Measurements from ENCODE around the gene RPS5.
A peak's percentile ranks its signal among the peaks of the same experiment; 100 is the strongest.
"Not testable (repeated sequence)": the region's sequence is repeated elsewhere in the genome, so short reads cannot be mapped to it uniquely, and the experiment has no call there.

RPS5 gene

DNA sequence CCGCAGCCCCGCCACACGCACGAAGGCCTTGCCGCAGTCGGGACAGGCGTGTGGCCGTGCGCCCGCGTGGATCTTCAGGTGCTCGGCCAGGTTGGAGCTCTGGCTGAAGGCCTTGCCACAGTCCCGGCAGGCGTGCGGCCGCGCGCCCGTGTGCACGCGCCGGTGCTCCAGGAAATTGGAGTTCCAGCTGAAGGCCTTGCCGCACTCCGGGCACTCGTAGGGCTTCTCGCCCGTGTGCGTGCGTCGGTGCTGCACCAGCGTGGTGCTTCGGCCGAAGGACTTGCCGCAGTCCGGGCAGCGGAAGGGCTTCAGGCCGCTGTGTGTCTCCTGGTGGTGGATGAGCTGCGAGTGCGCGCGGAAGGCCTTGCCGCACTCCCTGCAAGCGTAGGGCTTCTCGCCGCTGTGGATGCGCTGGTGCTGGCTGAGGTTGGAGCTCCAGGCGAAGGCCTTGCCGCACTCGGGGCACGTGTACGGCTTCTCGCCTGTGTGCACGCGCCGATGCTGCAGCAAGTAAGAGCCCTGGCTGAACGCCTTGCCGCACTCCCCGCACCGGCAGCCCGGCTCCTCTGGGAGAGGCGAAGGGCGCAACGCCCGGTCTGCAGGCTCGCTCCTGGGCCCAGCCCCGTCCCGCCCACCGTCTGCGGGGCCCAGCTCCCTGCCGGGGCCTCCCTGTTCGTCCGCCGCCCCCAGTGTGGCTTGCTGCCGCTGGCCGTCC, 30.1 kb upstream of the RPS5 start:
- DNase-seq, result peak; percentile 13

DNA sequence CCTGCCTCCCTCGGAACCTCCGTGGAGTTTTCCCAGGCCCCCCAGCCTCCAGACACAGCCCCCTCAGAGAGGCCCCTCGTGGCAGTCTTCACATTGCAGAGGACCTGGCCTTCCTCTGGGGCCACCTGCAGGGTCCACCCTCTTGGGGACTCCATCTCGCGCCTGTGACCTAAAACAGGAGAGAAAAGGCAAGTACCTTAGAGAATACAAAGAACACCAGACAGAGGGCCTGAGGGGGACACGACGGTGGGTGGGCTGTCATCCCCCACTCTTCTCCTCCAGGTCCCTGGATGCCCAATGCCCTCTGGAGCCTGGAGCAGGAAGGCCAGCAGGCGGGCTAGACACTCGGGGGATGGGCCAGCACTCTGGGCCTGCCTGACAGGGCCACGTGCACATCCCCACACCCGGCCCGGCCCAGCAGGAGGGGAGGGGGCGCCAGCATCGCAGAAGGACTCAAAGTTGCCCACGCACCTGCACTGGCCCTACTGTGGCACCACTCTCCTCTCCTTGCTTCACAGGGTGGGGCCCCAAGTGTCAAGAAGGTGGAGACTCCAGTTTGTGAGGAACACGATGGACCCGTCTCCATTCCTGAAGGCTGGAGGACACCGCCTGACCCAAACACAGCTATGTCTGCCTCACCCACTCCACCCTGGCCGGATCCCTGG, 29.5 kb upstream of the RPS5 start:
- DNase-seq, result no peak

DNA sequence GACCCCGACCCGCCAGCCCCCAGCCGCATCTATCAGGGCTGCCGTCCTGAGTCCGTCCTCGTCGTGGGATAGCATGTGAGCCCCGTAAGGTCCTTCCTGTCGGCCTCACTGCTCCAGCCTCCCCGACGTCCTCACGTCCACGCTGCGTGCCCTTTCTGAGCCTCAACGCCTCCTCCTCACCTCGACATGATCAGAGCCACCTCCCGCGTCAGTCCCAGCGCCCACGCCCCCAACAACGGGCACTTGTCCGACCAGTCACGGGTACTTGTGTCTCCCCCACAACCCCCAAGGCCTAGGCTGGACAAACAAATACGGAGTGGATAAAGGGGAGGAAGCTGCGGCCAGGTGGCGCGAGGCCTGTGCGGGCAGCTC, 25.2 kb upstream of the RPS5 start:
- DNase-seq, result no peak

DNA sequence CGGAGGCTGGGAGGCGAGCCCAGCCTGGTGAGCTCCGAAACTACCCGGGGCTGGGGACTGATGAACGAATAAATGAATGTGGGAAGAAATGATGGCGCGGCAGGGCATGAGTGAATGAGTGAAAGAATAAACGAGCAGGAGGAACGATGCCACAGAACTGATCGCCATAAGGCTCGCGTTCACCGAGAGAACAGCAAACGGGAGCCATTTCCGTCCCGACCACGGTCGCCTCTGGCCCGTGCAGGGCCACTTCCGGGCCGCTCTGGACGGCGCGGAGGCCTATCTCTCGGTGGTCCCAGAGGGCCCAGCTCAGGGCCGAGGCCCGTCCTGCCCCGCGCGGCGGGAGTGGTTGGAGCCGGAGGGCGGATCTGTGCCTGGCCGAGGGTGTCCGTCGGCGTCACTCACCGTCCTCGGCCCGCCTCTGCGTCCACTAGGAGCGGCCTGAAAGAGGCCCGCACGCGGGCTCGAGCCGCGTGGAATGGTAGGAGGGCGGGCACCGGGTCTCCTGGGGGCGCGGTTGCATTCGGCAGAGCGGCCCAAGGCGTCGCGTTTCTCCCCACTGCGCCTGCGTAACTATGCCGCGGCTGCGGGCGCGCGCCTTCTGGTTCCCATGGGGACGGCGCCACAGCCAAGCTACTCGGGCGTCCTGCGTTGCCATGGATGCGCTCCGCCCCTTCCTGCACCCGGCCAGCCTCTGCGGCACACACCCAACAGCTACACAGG, 24.6 kb upstream of the RPS5 start, which contains the start of gene ZNF497:
Gene ZNF497 (minus strand): TSS at position 480 of the 723 bp plus-strand sequence. CDS start 5,116 bp downstream, outside the sequence.
- DNase-seq, result peak; percentile 96

DNA sequence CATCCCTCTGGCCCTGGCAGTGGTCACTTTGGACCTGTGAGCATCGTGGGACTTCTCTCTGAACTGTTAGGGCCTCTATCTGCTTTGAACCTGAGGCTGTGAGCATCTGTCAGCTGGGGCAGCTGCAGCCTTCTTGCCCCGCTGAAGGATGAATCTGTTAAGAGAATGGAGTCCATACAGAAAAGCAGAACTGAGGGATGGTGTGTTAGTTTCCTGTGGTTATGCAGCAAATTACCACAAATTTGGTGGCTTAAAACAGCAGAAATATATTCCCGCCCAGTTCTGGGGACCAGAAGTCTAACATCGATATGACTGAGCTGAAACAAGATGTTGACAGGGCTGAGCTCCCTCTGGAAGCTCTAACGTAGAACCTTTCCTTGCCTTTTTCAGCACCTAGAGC, 22.9 kb upstream of the RPS5 start:
- DNase-seq, result no peak

DNA sequence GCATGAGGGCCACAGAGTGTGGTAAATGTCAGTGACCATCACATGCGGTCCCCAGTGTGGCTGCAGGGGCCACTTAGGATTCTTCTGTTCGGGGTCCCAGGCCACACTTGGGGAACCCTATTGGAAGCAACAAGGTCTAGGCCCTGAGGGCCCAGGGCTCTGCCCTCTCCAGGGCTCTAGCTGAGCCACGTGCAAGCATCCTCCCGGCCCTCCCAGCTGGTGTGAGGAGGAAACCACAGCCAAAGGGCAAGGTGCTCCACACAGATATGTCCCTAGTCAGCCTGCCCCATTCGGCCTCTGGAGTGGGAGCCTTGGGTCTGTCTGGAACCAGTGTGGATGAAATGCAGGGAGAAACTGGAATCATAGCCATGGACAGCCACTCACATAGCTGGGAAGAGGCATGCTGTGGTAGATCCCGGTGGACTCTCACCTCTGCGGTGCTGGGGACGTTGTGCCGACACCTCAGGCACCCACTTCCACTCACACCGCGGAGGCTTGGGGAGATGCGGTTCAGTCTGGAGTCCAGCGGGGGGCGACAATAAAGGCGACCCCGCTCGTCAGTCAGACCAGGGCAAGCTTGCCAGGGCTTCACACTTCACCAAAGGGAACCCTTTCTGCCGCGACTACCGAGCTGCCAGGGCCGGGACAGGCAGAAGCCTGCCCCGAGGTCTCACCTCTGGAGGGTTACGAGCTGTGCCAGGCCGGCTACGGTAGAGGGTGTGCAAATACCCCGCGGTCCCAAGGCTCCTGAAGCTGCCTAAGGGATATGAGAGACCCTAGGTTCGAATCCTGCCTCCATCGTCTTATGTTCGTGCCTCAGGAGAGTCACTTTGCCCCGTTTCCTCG, 20.3 kb upstream of the RPS5 start:
- no peak for DNase-seq

DNA sequence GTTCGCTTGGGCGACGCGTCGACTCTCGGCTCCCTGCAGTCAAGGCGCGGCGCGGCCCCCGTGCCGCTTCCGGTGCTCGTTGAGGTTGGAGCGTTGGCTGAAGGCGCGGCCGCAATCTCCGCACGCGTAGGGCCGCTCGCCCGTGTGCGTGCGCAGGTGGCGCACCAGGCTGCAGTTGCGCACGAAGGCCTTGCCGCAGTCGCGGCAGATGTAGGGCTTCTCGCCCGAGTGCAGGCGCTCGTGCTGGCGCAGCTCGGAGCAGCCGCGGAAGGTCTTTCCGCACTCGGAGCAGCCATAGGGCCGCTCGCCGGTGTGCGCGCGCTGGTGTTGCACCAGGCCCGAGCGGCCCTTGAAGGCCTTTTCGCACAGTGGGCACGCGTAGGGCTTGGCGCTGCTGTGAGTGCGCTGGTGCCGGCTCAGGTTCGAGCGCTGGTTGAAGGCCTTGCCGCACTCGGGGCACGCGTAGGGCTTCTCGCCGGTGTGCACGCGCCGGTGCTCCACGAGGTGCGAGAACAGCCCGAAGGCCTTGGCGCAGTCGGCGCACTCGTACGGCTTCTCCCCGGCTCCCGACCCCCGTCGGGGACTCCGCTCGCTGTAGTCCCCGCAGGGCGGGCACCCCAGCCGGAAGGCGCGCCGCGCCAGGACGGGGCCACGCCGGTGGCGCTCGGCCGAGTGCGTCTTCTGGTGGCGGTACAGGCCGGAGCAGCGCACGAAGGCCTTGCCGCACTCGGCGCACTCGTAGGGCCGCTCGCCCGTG, 19.2 kb upstream of the RPS5 start:
- no peak for DNase-seq

DNA sequence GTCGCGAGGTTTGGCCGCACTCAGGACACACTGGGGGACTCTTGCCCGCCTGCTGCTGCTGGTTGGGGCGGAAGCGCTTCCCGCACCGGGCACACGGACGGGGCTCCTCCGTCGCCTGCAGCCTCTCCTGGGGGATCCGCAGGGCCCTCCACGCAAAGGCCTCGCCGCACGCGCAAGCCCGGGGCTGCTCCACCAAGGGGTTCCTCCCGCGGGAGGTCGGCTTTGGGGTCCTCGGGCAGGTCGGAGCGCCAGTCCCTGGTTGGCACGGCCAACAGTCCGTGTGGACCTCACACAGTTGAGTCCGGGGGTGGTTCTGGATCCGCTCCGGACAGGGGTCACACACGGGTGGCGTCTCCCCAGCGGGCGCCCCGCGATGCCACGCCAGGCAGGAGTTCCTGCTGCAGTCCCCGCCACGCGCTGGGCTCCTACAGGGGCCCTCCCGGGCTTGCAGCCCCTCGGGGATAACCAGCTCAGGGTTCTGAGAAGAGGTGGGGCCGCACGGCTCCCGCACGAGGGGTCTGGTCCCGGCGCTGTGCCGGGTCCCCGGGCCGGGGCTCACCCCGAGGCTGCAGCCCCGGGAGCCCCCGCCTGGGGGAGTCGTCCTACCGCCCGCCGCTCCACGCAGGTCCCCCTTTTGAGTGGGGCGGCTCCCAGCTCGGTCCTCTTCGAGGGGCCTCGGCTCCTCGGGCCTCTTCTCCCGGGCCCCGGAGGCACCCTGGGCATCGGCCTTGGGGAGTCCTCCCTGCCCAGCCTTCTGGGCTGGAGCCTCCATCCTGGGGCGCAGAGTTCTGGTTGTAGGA, 18.3 kb upstream of the RPS5 start:
- no peak for DNase-seq

DNA sequence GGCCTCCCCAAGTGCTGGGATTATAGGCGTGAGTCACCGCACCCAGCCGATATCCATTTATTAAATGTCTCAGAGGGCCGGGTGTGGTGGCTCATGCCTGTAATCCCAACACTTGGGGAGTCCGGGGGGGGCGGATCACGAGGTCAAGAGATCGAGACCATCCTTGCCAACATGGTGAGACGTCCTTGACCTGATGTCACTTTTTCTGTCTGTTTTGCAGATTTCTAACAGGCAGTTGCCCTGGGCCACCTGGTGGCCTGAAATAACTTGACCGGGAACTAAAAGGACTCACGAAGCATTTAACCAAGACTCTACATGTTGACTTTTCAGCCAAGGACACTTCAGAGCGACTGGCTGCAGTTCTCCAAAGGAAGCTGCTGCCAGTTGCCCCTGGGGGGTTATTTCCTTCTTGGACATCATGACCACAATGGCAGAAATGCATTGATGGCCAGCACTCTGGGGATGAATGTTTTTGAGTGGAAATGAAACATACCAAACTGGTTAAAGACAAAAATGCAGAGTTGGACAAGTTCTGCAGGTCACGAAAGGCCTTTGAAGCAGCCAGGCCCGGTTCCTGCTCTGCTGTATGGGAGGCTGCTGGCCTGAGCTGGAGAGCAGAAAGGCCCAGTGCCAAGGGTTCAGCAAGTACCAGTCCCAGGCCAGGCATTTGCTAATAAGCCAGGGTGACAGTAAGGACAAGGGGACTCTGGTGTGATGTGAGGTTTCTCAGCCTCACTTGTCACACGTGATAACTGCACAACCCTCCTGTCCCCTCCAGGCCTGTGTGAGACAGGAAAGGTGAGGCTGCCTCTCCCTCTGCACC, 14.5 kb upstream of the RPS5 start:
- no peak for DNase-seq

DNA sequence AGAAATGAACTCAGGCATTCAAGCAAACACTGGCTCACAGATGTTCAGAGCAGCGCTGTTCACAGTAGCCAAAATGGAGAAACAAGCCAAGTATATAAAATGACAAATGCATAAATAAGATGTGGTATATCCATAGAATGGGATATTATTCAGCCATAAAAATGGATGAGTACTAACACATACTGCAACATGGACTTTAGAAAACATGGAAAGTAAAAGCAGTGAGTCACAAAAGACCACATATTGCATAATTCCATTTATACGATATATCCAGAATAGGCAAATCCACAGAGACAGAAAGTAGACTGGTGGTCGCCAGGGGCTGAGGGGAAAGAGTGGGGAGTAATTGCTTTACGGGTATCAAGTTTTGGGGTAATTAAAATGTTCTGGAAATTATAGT, 12.9 kb upstream of the RPS5 start:
- DNase-seq, result no peak

DNA sequence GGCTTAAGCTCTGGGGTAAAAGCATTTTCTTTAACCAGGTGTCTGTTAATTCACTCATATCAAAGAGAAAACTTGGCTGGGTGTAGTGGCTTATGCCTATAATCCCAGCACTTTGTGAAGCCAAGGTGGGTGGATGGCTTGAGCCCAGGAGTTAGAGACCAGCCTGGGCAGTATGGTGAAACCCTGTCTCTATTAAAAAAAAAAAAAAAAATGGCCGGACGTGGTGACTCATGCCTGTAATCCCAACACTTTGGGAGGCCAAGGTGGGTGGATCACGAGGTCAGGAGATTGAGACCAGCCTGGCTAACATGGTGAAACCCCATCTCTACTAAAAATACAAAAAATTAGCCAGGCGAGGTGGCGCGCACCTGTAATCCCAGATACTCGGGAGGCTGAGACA, 10.3 kb upstream of the RPS5 start:
- DNase-seq, result not testable (repeated sequence)

DNA sequence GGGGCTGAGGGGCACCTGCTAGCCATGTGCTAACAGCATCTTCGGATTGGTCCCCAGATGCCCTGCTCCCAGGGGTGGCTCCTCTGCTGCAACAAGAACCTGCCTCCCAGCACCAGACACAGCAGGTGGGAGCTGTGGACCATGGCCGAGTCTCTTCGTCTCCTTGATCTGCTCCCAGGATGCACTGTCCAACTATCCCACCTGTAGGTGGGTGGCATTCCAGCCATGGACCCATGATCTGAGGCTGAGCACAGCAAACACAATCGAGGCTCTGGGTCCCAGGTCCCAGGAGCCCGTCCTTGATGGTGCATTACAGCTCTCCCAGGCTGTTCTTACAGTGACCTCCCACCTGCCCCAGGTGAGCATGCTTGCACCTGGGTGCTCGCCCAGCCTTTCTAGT, 7.8 kb upstream of the RPS5 start:
- DNase-seq, result no peak

DNA sequence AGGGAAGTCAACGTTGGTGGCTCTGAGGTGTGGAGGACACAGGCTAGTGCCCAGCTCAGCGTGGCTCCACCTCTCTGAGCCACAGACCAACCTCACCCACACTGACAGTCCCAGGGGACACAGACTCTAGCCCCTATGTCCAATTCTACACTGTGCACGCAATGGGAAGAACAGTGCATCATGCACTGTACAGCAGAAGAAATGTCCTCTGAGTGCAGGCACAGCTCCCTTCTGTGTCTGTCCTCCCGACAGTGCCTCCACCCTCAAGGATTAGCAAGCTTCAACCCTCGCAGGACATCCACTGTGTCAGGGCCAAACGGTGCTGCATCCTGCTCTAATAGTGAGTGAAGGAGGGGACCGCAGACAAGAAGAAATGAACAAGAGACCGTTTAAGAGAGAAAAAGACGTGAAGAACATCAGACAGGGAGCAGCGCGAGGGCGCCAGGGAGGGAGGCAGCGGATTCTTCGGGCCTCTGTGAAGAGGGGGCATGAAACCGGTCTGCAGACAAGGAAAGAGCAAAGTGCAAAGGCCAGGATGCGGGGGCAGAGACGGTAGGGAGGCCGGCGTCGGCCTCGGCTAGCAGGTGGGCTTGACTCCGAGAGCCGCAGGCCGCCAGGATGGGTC, 6.9 kb upstream of the RPS5 start:
- DNase-seq, result no peak

DNA sequence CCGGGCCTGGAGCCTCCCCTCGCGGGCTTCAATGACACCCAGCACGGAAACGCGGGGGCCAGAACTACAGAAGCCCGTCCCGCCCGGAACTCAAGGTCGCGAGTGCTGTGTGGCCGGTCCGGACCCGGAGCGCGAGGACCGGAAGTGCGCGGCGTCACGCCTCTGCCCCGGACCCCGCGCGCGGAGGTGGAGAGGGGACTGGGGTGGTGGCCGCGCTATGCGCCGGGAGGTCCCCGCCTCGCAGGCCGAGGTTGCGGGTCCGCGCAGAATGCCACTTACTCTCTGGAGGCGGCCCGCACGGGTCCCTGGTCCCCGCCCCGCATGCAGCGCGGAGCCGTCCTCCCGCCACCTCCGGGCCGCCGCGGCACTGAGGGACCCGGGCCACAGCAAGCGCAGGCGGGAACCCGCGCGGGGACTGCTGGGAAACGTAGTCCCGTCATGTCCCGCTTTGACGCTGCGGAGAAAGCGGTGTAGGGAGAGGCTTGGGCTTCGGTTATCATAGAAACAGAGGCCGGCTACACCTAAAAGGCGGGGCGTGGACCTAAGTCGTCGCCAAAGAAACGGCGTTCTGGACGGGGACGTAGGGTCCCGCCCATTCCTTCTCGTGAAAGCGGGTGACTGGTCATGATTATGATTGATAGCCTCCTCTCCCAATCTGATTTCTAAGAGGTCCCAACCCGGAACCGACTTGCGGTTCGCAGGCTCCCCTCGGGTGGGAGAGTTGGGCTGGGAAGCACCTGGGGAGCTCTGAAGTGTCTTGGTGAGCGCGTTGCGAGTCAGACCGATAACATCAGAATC, 6.2 kb upstream of the RPS5 start, which contains the start of gene ZNF837:
Gene ZNF837 (minus strand): TSS at position 369 of the 798 bp plus-strand sequence. CDS start 11,698 bp downstream, outside the sequence.
- DNase-seq, result peak; percentile 100

DNA sequence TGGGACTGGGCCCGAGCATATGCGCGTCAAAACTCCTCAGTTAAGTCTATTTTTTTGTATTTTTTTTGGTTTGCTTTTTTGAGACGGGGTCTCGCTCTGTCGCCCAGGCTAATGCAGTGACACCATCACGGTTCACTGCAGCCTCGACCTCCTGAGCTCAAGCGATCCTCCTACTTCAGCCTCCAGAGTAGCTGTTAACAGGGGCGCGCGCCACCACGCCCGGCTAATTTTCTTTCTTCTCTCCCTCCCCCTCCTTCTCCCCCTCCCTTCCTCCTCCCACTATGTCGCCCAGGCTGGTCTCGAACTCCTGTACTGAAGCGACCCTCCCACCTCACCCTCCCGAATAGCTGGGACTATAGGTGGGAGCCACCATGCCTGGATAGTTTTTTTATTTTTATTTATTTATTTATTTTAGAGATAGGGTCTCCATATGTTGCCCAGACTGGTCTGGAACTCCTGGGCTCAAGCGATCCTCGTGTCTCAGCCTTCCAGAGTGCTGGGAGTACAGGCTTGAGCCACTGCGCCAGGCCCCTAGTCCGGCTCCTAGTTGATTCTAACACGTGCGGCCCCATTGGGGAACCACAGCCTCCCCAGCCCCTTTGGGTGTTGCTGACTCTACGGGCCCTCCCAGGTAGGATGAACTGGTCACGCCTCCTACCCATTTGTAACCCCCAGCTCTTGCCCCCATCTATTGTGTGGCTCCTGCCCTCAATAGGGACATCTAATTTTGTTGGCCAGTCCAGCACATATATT, 5.4 kb upstream of the RPS5 start:
- no peak for DNase-seq

DNA sequence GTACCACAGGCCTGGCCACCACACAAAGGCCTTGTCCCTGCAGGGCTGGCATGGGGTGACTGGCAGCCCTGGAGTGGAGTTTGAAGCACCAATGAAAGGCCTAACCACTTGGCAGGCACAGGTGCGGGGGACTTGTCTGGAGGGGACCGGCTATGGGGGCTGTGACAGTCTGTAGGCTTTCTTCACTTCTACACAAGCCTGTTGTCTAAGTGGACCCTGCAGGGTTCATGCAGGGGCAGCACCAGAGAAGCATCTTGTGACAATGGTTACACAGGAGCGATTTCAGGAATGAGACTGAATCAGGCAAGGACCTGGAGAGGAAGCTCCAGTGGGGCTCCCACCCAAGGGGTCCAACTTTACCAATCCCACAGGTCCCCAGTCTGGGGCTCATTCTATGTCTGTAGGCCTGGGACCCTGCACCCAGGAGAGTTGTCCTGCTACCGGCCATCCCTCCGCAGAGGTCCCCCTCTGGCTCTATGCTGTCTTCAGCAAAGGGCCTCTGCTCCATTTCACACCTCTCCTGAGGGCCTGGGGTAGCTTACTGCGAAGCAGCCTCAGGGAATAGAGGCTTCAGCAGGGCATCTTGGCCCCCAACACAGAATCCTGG, 4.0 kb upstream of the RPS5 start:
- no peak for DNase-seq

DNA sequence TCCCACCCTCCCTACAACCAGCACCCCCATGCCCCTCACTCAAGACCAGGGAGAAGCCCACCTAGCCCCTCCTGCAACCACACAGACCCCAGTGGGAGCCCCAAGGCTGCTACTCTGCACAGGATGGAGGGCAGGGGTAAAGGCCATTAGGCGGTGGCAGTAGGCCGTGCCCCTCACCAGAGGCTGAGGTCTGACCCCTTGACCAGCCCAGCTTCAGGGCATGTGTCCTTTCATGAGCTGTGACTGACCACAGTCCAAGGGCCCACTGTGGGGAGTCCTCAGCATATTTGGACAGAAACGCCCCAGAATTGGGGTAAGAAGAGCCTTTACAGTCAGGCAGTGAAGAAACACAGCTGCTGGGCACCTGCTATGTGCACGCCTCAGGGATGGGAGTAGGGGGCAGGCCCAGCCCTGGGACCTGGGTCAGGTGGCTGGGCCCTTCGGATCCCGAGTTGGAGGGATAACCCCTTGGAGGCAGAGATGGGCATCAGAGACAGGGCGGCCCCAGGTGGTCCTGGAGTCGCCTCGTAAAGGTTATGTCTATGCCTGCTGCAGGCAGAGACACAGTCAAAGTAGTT, 1.7 kb upstream of the RPS5 start:
- DNase-seq, result no peak

All from EL (cell line).